ENCODE measurements around the gene LMTK2.

DNA sequence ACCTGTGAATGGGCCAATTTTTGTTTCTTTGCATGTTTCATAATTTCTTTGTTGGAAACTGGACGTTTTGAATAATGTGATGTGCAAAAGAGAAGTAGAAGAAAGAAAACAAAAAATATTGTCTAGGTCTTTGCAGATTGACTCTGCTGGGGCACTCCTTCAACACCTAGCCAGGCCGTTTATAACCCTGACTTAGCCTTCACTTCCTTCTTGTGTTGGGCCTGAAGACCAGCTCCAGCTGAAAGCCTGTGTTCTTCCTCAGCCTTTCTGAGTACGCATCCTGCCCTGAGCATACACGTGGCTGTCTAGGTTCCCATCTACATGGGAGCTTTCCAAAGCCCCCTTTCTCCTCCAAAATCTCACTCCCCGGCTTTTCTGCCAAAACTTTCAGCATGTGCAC lies 41.9 kb downstream of the LMTK2 start:
- TF ChIP-seq ZNF274 (IDR thresholded peaks at IDR 0.05; ENCODE audit: low read depth, low read length) (no peak), SUZ12 (IDR thresholded peaks at IDR 0.05; ENCODE audit: extremely low read depth, insufficient read depth, insufficient read length) (no peak)
